Measurements from ENCODE around the gene OR9G1. TPM values are rescaled to one million over a fixed set of nuclear protein-coding genes. Genes with fewer than 3 reads are reported as not detected.

The OR9G1 gene
- total RNA-seq, 4 donors from 2014 or later, result not detected

DNA sequence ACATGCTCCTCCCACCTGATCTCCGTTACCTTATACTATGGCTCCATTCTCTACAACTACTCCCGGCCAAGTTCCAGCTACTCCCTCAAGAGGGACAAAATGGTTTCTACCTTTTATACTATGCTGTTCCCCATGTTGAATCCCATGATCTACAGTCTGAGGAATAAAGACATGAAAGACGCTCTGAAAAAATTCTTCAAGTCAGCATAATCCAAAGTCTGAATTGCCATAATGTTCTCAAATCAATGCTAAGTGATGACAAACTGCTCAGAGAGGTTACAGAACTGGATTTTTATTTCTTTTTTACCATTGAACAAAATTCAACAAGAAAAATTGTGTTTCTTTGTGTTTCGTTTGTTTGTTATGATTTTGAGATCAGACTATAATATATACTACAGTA, 42.0 kb downstream of the OR9G1 start:
- TF ChIP-seq, protein P1, sequence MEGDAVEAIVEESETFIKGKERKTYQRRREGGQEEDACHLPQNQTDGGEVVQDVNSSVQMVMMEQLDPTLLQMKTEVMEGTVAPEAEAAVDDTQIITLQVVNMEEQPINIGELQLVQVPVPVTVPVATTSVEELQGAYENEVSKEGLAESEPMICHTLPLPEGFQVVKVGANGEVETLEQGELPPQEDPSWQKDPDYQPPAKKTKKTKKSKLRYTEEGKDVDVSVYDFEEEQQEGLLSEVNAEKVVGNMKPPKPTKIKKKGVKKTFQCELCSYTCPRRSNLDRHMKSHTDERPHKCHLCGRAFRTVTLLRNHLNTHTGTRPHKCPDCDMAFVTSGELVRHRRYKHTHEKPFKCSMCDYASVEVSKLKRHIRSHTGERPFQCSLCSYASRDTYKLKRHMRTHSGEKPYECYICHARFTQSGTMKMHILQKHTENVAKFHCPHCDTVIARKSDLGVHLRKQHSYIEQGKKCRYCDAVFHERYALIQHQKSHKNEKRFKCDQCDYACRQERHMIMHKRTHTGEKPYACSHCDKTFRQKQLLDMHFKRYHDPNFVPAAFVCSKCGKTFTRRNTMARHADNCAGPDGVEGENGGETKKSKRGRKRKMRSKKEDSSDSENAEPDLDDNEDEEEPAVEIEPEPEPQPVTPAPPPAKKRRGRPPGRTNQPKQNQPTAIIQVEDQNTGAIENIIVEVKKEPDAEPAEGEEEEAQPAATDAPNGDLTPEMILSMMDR (IDR thresholded peaks at IDR 0.05; ENCODE audit: low read depth), result no peak

DNA sequence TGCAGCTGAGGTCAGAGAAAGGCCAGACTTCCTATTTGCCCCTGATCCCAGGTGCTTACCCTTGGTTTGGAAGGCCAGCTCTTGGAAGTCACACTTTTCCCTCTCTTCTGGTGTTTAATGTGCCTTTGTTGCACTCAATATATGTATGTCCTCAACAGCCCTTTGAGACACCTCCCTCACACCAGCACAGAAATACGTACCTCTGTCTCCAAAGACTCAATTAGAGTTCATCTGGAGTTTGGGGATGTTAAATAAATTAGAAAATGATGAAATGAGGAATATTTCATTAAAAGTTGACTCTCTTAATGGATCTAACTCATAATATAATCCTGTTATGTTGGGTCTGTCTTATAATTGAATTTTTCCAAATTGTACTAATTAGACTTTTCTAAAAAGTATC, 49.7 kb downstream of the OR9G1 start, which contains the start of gene OR9G4:
Gene OR9G4 (minus strand): TSS at position 101 of the 400 bp plus-strand sequence. CDS start 4,931 bp downstream, outside the sequence.
- TF ChIP-seq, protein P1 (IDR thresholded peaks at IDR 0.05; ENCODE audit: low read depth), result no peak

DNA sequence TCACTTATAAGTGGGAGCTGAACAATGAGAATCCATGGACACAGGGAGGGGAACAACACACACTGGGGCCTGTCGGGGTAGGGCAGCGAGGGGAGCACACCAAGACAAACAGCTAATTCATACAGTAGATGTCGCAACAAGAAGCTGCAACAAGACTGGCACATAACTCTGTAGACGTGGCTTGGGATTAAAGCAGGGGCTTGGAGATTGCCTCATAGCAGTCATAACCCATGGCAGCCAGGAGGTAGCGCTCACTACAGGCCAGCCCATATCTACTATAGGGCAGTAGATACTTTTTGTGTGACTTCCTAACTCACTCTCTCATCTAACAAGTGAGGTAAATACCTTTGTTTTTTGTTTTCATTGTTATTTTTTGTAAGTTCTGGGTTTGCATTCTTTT, 51.3 kb downstream of the OR9G1 start:
- TF ChIP-seq, protein P1 (IDR thresholded peaks at IDR 0.05; ENCODE audit: low read depth), result no peak

DNA sequence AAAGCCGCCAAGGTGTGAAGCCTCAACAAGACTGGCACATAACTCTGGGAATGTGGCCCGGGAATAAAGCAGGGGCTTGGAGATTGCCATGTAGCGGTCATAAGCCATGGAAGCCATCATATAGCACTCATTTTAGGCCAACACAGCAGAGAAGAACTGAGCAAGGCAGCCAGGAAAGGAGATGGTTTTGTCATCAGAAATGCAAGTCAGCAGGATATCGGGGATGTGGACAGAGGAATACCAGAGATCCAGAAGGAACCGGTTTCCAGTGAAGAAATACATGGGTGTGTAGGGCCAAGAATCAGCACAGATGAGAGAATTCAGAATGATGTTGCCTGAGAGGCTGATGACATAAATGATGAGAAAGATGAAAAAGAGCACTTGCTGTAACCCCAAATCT, 52.6 kb downstream of the OR9G1 start:
- TF ChIP-seq, protein P1 (IDR thresholded peaks at IDR 0.05; ENCODE audit: low read depth), result no peak

Small RNAs within 50 kb of the gene (small RNA-seq; reads per million reads assigned to genes)
- gene AP001803.1 (not detected), gene AP004245.1 (not detected), gene MIR6128 (not detected)

Other genes with a start within 250 kb of the OR9G1 start
- gene OR5M3, start 225.7 kb upstream of the OR9G1 start, total RNA-seq, result not detected
- not detected for gene OR5M8, start 207.7 kb upstream of the OR9G1 start, total RNA-seq
- gene OR5M11, start 155.8 kb upstream of the OR9G1 start, total RNA-seq, result not detected
- gene OR5M10, start 121.4 kb upstream of the OR9G1 start, total RNA-seq, result not detected
- not detected for gene OR5M1, start 84.2 kb upstream of the OR9G1 start, total RNA-seq
- gene OR5AP2, start 56.7 kb upstream of the OR9G1 start, total RNA-seq, result not detected
- not detected for gene OR5AR1, start 35.4 kb upstream of the OR9G1 start, total RNA-seq
- gene OR9G4, start 49.6 kb downstream of the OR9G1 start, total RNA-seq, result not detected

Measured in subcutaneous adipose tissue (tissue), 4 donors.